Tibial artery (tissue), 4 donors: Measurements from ENCODE around the gene DNASE2B.

Experiments
- DNase-seq, 2 donors: peaks; one replicate each; pipeline ENCODE4 v3.0.0-alpha.2; 2019
- H3K27ac ChIP-seq, 2 donors: fragments of 200-600 bp; sonication (generic) in 1 of 2; 1 replicate in 1 of 2; 2 replicates in 1 of 2; pipeline ENCODE4 v1.5.1; 2018 to 2019; ENCODE audit warnings: mild to moderate bottlenecking in 1 of 2
- H3K27me3 ChIP-seq, 2 donors: fragments of 200-600 bp; sonication (generic) in 1 of 2; one replicate each; pipeline versions ENCODE4 v1.5.1 to v1.6.0; 2016 to 2019
- H3K36me3 ChIP-seq, 3 donors: fragments of 200-600 bp; sonication (generic) in 2 of 3; one replicate each; pipeline ENCODE4 v1.5.1; 2016 to 2019; ENCODE audit warnings: mild to moderate bottlenecking in 2 of 3
- H3K4me1 ChIP-seq, 4 donors: fragments of 200-600 bp; sonication (generic) in 2 of 4; 1 replicate in 3 of 4; 2 replicates in 1 of 4; pipeline ENCODE4 v1.5.1; 2016 to 2019
- H3K4me3 ChIP-seq, 2 donors: fragments of 200-600 bp; sonication (generic) in 1 of 2; 1 replicate in 1 of 2; 2 replicates in 1 of 2; pipeline ENCODE4 v1.5.1; 2018 to 2019; ENCODE audit warnings: mild to moderate bottlenecking in 2 of 2
- H3K9me3 ChIP-seq, 3 donors: fragments of 200-600 bp; sonication (generic) in 1 of 3; one replicate each; pipeline ENCODE4 v1.5.1; 2016 to 2019
- CTCF ChIP-seq, 2 experiments: fragments of 200-600 bp in 1 of 2; fragments of 450-650 bp in 1 of 2; IDR thresholded peaks; one replicate each; pipeline ENCODE4 v1.5.1; 2017 to 2019; ENCODE audit warnings: antibody characterized with exemption in 2 of 2, mild to moderate bottlenecking in 1 of 2, moderate library complexity in 1 of 2
- intact Hi-C: fragments of 100-400 bp; cut with DNase I; formaldehyde crosslinking; loops from one replicate; pipeline ENCODE4 v1.15.0; 2023; ENCODE audit warnings: low total_unique reads

The DNASE2B gene

DNA sequence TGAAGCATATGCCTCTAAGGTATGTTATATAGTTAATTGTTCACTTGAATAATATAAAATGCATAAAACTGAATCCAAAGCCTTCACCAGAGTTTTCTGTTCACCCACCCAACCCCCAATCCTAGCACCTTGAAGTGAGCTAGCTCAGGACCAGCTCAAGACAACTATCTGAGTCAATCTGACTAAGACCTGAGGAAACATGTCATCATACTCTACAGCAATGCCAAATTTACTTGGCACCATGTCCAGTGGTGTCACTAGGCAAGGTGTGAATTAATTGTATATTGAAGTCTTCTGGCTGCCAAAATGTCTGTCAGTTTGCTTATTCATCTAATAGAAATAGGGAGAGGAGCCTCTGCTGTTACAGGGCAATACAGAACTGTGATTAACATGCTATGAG is 3.8 kb downstream of the DNASE2B start:
- Histone ChIP-seq H3K36me3 (no peaks in the 10 kb centered on the region), H3K27me3 (no peaks in the 10 kb centered on the region), H3K9me3 (no peaks in the 10 kb centered on the region), H3K4me1 (peaks cover 0 to under 1% (median 0%) of the 10 kb centered on the region in 4 donors), H3K27ac (no peak overlapping the region), H3K4me3 (no peak overlapping the region)
- no peak for DNase-seq
- no peak for TF ChIP-seq CTCF (IDR thresholded peaks at IDR 0.05)
- intact Hi-C loops = no loop called here

DNA sequence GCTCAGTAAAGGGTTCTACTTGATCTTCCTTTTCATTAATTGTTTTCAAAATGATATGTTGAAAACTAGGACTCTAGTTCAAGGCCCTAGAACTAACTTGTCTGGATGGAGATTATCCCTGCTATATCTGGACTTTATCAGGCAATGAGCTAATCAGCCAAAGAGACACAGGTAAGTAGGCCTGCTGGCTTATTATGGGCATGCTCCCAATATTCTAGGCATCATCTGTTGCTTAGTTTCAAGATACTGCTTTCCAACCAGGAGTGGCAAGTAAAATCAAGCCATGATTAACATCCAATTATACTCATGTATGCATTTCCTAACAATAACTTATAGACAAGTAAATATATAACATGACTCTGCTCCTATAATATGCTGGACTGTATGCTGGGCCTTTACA is 4.2 kb downstream of the DNASE2B start:
- peaks cover 0 to 5% (median 0%) of the 10 kb centered on the region in 4 donors for H3K4me1 ChIP-seq
- H3K36me3 ChIP-seq = no peaks in the 10 kb centered on the region
- no peaks in the 10 kb centered on the region for H3K9me3 ChIP-seq
- H3K27ac ChIP-seq = no peak overlapping the region
- H3K4me3 ChIP-seq = no peak overlapping the region
- intact Hi-C loops = no loop called here
- H3K27me3 ChIP-seq = no peaks in the 10 kb centered on the region
- DNase-seq = no peak
- no peak for TF ChIP-seq CTCF (IDR thresholded peaks at IDR 0.05)

DNA sequence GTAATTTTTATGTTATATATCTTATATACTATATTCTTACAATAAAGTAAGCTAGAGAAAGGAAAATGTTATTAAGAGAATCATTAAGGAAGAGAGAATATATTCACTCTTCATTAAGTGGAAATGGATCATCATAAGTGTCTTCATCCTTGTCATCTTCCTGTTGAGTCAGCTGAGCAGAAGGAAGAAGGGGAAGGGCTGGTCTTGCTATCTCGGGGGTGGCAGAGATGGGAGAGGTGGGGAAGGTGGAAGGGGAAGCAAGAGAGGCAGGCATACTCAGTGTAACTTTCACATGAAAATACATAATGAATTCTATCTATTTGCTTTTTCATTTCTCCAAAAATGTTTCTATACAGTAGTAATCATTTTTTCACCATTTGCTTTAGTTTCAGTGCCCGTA is 5.1 kb downstream of the DNASE2B start:
- Histone ChIP-seq H3K36me3 (no peaks in the 10 kb centered on the region), H3K9me3 (no peaks in the 10 kb centered on the region), H3K27ac (no peak overlapping the region), H3K4me1 (peaks cover 0 to 8% (median 0%) of the 10 kb centered on the region in 4 donors), H3K27me3 (no peaks in the 10 kb centered on the region), H3K4me3 (no peak overlapping the region)
- TF ChIP-seq CTCF (IDR thresholded peaks at IDR 0.05) = no peak
- intact Hi-C loops = no loop called here
- DNase-seq = no peak

GRCh38 chr1:84406346-84406861 is 8.1 kb downstream of the DNASE2B start:
- H3K4me1 ChIP-seq = peaks cover 0 to 8% (median 0%) of the 10 kb centered on the region in 4 donors
- no peaks in the 10 kb centered on the region for H3K36me3 ChIP-seq
- no peak for DNase-seq
- H3K4me3 ChIP-seq = no peak overlapping the region
- no peak overlapping the region for H3K27ac ChIP-seq
- intact Hi-C loops = no loop called here
- H3K9me3 ChIP-seq = no peaks in the 10 kb centered on the region
- TF ChIP-seq CTCF (IDR thresholded peaks at IDR 0.05) = no peak
- H3K27me3 ChIP-seq = no peaks in the 10 kb centered on the region

GRCh38 chr1:84407524-84407923 is 9.2 kb downstream of the DNASE2B start:
- intact Hi-C loops = no loop called here
- no peak overlapping the region for H3K27ac ChIP-seq

More at GRCh38 chr1:84407524-84407923, 9.2 kb downstream of the DNASE2B start:
- no peak for DNase-seq
- Histone ChIP-seq H3K9me3 (no peaks in the 10 kb centered on the region), H3K4me1 (peaks cover 0 to 14% (median 0%) of the 10 kb centered on the region in 4 donors), H3K27me3 (no peaks in the 10 kb centered on the region), H3K4me3 (no peak overlapping the region), H3K36me3 (no peaks in the 10 kb centered on the region)
- TF ChIP-seq CTCF (IDR thresholded peaks at IDR 0.05) = no peak
